Measurements from ENCODE around the gene APOB. TPM values are rescaled to one million over a fixed set of nuclear protein-coding genes. Genes with fewer than 3 reads are reported as not detected.

Gene APOB
- polyA plus RNA-seq, 2 of the 4 experiments (the other 2 are of a cell fraction): under 0.01 TPM; not detected in 1

GRCh38 chr2:20966061-20966595 lies 77.7 kb downstream of the APOB start:
- TF ChIP-seq RCOR1 (IDR thresholded peaks at IDR 0.05; ENCODE audit: low read depth, low read length) (no peak), RAD21 (conservative IDR thresholded peaks at IDR 0.05 in 1 of 2, IDR thresholded peaks at IDR 0.05 in 1 of 2) (no peak), MYC (IDR thresholded peaks at IDR 0.05; ENCODE audit: borderline replicate concordance, low read length) (no peak), FOSB (CRISPR knock-in tag; IDR thresholded peaks at IDR 0.05) (no peak), SMC3 (IDR thresholded peaks at IDR 0.05) (no peak), SREBF2 (IDR thresholded peaks at IDR 0.05) (no peak), CBX8 (IDR thresholded peaks at IDR 0.05) (no peak)
- 39% methylated on average over 10 of the region's 10 CpGs for WGBS (ENCODE audit: missing lambda C conversion rate)
- H3K27ac ChIP-seq: no peak overlapping the region
- FAIRE-seq (no peak), ATAC-seq (no peak), DNase-seq (ENCODE audit: low read depth in 1 of 2, low spot score in 1 of 2) (no peak)
- CTCF ChIA-PET: interaction anchor here (0.5 to 14.1 kb wide), 7 partner anchors 10 to 314 kb away, joined by 3 to 352 read pairs (median 8); partner anchors contain the start of genes GDF7 and HS1BP3
- H3K4me2 ChIP-seq: no peak overlapping the region
- POLR2A ChIA-PET: no interaction called here
- no peaks in the 10 kb centered on the region for H3K9me3 ChIP-seq
- H3K4me1 ChIP-seq: no peaks in the 10 kb centered on the region
- no peak overlapping the region for H3K4me3 ChIP-seq

GRCh38 chr2:20965221-20965620 lies 78.7 kb downstream of the APOB start:
- H3K9me3 ChIP-seq: no peaks in the 10 kb centered on the region
- H3K4me1 ChIP-seq: no peaks in the 10 kb centered on the region
- no peak for DNase-seq (ENCODE audit: low read depth in 1 of 2, low spot score in 1 of 2)
- no peak overlapping the region for H3K4me3 ChIP-seq
- no peak overlapping the region for H3K4me2 ChIP-seq
- CTCF ChIA-PET: interaction anchor here (1.0 to 14.1 kb wide), 6 partner anchors 12 to 313 kb away, joined by 3 to 352 read pairs (median 14); partner anchors contain the start of genes GDF7 and HS1BP3
- no peak overlapping the region for H3K27ac ChIP-seq
- ATAC-seq: no peak
- POLR2A ChIA-PET: no interaction called here
- WGBS (ENCODE audit: missing lambda C conversion rate): 8% methylated on average over 5 of the region's 5 CpGs
- FAIRE-seq: no peak
- TF ChIP-seq SREBF2 (IDR thresholded peaks at IDR 0.05) (no peak), EHMT2 (IDR thresholded peaks at IDR 0.05; ENCODE audit: low read depth) (no peak), HOXB13 (CRISPR knock-in tag; IDR thresholded peaks at IDR 0.05; ENCODE audit: low read depth) (no peak), FOSL2 (IDR thresholded peaks at IDR 0.05) (no peak), FOSL2 (CRISPR knock-in tag; IDR thresholded peaks at IDR 0.05) (no peak), RCOR1 (IDR thresholded peaks at IDR 0.05; ENCODE audit: low read depth, low read length) (no peak), HEYL (CRISPR knock-in tag; IDR thresholded peaks at IDR 0.05) (no peak)

GRCh38 chr2:20963867-20964266 lies 80.0 kb downstream of the APOB start:
- Histone ChIP-seq H3K9me3 (no peaks in the 10 kb centered on the region), H3K27ac (no peak overlapping the region), H3K4me1 (no peaks in the 10 kb centered on the region), H3K4me2 (no peak overlapping the region), H3K4me3 (no peak overlapping the region)
- ChIA-PET POLR2A (interaction anchor here (2.0 kb wide), 1 partner anchor 303 kb away, joined by 7 read pairs; no protein-coding TSS in a partner anchor), CTCF (interaction anchor here (0.6 to 14.1 kb wide), 44 partner anchors 8 to 329 kb away, joined by 3 to 352 read pairs (median 4); partner anchors contain the start of genes GDF7 and HS1BP3)
- ATAC-seq (no peak), FAIRE-seq (no peak), DNase-seq (ENCODE audit: low read depth in 1 of 2, low spot score in 1 of 2) (no peak)
- TF ChIP-seq RNF2 (IDR thresholded peaks at IDR 0.05; ENCODE audit: borderline replicate concordance, low read depth) (no peak), CHD2 (IDR thresholded peaks at IDR 0.05; ENCODE audit: low read length, partially characterized antibody) (no peak), EHF (CRISPR knock-in tag; IDR thresholded peaks at IDR 0.05) (no peak), RCOR1 (IDR thresholded peaks at IDR 0.05; ENCODE audit: low read depth, low read length) (no peak), BHLHE40 (IDR thresholded peaks at IDR 0.05; ENCODE audit: low read depth, low read length) (no peak), CHD4 (IDR thresholded peaks at IDR 0.05; ENCODE audit: borderline replicate concordance) (no peak), HOXB13 (CRISPR knock-in tag; IDR thresholded peaks at IDR 0.05; ENCODE audit: low read depth) (no peak), ELK1 (IDR thresholded peaks at IDR 0.05; ENCODE audit: low read depth, low read length) (no peak), FOXS1 (CRISPR knock-in tag; IDR thresholded peaks at IDR 0.05) (no peak), NFE2L2 (conservative IDR thresholded peaks at IDR 0.05; ENCODE audit: low read length) (no peak), HEYL (CRISPR knock-in tag; IDR thresholded peaks at IDR 0.05) (no peak), KDM1A (IDR thresholded peaks at IDR 0.05; ENCODE audit: low read depth) (no peak), JUN (IDR thresholded peaks at IDR 0.05) (no peak), RAD21 (conservative IDR thresholded peaks at IDR 0.05 in 1 of 2, IDR thresholded peaks at IDR 0.05 in 1 of 2) (no peak), E2F6 (IDR thresholded peaks at IDR 0.05; ENCODE audit: borderline replicate concordance, low read depth) (no peak)
- 0% methylated on average over 2 of the region's 2 CpGs for whole genome bisulfite sequencing (ENCODE audit: missing lambda C conversion rate)

Measured in A549 (cell line).